Muscle of arm (tissue), 12 donors: Measurements from ENCODE around the gene DOCK8. TPM values are rescaled to one million over a fixed set of nuclear protein-coding genes. Genes with fewer than 3 reads are reported as not detected.
A peak's percentile ranks its signal among the peaks of the same experiment; 100 is the strongest.

ENCODE experiments used
- DNase-seq: peaks from one replicate; pipeline ENCODE4 v3.0.0-alpha.2; 2013
- polyA plus RNA-seq, 12 donors: library from polyadenylated mRNA; unstranded; fragments of 120-200 nt; gene quantifications; one replicate each; pipeline ENCODE4 v1.2.1, GENCODE V29; 2013; ENCODE audit not compliant: insufficient read length in 12 of 12

The DOCK8 gene
- polyA plus RNA-seq, 12 donors = 2.4 to 20.5 (median 5.8) TPM; not detected in 1

DNA sequence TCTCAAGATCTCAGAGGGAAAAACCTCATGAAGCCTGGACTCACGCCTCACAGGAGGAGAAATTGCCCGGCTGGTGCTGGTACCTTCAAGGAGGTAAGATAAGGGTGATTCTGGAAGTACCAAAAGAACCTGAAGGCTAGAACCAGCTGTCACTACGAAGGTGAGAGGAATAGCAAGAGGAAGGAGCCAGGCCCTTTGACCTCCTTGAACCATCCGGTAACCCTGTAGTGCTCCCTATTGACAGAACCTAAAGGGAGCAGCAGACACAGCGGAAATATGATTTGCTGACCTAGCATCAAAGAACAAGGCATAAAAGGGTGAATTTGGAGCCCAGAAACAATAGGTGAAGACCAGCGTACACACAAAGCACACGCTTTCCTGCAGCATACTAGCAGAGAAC lies 92.2 kb downstream of the DOCK8 start:
- DNase-seq = no peak

DNA sequence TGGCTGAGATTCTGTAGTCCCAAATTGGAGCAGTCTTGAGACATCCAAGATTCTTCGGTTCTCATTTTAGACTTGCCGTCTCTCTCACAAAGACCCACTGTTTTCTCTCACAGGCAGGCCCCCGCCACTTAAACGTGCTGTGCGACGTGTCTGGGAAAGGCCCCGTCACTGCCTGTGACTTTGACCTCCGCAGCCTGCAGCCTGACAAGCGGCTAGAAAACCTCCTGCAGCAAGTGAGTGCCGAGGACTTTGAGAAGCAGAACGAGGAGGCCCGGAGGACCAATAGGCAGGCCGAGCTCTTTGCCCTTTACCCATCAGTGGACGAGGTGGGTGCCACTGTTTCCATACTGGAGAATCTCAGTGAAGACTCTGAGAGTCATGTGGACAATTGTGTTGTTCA lies 97.2 kb downstream of the DOCK8 start:
- DNase-seq = no peak

DNA sequence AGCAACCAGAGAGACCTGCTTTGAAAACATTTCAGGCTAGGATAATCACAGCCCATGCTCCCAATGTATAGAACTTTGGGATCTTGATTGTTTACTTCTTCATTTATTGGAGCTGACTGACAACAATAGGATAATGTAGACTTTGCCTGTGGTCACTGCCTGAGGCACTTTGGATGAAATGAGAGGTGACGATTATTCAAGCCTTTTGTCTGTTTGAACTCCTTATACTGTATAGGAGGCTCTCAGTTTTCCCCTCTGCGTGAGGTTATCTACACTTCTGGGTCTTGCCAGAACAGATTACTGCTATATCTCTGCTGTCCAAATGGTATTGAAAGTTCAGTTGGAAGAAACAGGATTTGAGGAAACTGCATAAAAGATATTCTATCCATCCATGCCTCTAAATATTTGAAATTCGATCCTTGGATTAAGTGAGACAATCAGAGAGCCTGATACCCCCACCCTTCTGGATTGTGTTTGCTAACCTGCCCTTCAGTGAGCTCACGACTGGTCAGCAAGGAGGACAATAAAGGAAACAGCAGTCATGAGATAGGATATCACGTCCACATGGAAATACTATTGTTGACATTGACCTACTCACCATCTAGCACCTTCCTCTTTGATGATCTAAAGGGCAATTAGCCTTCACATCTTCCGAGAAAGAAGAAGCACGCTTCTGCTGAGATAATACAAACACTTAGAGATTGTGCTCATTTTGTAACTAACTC lies 98.1 kb downstream of the DOCK8 start:
- no peak for DNase-seq

DNA sequence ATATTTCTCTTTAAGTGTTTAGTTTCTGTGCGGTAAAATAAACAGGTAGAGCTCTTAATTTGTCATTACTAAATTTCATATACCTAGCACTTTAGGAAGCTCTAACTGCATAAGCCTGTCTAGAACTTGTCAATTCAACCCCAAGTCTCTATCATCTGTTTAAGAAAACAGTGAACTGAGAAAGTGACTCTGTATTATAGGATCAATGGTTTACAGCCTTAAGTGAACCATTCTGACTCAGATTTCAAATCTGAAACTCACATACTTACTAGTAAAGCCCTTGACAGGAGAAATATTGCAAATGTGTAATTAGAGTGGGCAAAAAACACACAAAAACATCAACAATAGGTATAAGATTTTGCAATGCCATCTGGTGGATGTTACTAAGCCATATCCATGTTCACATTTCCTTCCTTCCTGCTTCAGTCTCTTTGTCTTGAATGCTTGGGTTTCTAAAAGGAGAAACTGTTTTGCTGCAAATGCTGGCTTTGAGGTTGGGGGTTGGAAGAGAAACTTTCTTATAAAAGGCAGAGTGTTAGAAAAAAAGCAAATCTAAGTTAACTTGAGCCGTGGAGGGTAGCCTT lies 101.8 kb downstream of the DOCK8 start:
- DNase-seq = no peak

DNA sequence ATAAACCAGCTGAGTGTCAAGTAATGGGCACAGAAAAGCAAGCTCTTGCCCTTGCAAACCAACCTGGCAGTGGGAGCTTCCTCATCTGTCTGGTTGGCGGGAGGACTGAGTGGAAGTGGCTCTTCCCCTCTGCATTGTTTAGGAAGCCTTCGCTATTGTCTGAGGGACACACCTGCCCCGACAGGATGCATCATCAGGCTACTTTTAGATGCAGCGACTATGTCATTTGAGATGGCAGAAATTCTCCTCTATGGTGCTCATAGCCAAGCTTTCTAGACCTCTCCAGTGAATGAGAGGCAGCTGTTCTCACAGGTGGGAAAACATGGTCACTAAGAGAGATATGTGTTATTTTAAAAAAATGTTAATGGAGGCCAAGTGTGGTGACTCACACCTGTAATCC lies 104.0 kb downstream of the DOCK8 start:
- no peak for DNase-seq

DNA sequence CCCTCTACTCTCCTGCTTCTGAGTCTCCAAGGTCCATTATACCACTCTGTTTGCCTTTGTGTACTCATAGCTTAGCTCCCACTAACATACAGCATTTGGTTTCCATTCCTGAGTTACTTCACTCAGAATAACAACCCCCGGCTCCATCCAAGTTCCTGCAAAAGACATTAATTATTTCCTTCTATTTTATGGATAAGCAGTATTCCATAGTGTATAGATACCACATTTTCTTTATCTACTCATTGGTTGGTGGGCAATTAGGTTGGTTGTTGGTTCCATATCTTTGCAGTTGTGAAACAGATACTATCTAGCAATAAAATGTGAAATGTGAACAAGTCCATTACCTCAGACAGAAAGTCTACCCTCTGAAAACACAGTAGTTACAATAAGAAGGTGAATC lies 110.3 kb downstream of the DOCK8 start:
- DNase-seq = no peak

DNA sequence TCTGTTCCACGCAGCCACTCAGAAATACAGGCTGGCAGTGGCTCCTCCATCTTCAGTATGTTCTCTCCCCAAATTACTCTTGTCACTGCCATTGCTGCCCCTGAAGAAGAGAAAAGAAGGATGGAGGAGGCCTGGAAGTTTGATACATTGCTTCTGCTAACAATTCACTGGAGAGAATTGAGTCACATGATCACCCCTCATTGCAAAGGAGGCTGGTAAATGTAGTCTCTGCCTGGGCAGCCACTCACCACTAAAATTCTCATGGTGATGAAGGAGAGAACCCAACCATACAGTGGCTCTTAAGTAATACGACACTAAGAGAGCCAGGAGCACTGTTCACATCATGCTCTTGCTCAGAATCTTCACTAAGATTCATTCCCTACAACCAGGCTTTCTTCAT lies 112.0 kb downstream of the DOCK8 start:
- no peak for DNase-seq

DNA sequence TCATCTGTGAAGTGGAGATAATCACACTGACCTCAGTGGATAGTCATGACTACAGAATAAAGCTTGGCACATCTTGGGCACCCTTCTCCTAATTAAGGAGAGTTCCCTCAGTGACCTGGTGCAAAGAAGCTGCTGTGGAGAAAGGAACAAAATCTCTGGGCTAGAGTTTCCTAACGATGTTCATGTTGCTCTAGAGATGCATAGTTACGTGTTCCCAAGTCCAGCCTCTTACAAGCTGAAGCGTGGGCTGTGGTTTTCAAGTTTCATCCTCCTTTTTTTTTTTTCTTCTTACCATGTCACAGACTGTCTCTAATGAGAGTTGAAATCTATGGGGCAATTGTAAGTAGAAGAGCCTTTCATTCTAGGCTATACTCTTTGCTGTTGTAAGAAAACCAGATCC lies 113.8 kb downstream of the DOCK8 start:
- DNase-seq = no peak

DNA sequence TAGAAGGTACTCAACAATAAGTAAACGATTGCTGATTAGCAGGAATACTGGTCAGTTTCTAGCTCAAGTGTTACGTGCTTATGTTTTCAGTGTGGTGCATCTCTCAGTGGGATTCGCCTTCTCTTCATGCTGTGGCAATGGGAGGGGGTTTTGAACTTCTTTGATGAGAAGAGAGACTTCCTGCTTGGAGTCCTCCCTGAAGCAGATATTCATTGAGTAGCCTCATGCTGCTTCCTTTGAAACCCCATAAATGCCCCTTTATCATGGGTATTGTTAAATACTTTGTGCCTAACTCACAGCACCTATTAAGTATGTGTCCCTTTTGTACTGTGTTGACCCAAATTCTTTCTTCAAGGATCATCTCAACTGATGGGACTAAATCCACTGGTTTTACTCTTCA lies 116.5 kb downstream of the DOCK8 start:
- DNase-seq = no peak

DNA sequence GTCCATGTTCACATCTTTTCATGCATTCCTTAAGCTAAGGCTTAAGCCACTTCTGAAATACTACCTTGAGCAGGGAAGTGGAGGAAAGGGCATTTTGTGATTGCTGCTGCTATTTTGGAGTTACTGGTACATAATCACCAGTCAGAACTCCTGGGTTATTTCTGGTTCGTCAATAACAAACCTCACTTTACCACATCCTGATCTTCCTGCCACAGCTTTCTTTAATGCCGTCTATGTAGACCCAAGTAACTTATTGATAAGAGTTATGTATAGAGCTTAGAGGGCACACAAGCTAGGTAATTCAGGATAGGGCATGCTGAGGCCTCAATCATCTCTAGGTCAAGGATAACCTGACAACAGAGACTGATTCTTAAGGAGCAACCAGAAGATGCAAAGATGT lies 120.7 kb downstream of the DOCK8 start:
- no peak for DNase-seq

DNA sequence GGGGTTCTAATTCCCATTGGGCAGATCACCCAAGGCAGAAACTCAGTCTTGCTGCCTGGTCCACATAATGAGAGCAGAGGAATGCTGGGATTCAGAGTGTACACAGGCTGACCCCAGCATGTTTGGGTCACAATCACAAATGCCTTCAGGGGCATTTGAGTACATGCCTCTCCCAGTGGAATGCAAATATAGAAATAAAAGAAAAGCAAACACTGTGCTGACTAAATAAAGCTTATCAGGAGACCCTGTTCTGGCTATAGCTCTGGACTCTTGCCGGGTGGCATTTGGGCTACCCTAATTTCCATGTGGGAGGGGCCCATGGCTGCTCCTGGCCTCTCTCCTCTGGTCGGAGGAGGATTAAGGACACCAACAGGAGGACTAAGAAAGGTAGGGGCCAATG lies 121.4 kb downstream of the DOCK8 start:
- no peak for DNase-seq

DNA sequence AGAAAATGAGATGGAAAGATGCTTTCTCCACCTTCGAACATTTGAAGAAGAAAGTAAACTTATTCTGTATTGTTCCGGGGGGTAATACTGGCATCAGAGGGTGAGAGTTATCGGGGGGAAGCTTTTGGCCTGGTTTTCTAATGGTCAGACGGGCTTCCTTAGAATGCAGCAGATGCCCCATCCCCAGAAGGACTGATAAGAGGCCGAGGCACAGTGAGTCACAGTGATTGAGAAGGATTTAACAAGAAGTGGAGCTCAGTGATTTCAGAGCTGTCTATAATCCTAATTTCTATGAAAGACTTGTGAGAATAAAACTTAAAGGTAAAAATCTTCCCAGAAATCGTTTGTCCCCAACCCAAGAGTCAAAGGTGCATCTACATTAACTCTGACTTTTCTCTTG lies 123.9 kb downstream of the DOCK8 start:
- no peak for DNase-seq

DNA sequence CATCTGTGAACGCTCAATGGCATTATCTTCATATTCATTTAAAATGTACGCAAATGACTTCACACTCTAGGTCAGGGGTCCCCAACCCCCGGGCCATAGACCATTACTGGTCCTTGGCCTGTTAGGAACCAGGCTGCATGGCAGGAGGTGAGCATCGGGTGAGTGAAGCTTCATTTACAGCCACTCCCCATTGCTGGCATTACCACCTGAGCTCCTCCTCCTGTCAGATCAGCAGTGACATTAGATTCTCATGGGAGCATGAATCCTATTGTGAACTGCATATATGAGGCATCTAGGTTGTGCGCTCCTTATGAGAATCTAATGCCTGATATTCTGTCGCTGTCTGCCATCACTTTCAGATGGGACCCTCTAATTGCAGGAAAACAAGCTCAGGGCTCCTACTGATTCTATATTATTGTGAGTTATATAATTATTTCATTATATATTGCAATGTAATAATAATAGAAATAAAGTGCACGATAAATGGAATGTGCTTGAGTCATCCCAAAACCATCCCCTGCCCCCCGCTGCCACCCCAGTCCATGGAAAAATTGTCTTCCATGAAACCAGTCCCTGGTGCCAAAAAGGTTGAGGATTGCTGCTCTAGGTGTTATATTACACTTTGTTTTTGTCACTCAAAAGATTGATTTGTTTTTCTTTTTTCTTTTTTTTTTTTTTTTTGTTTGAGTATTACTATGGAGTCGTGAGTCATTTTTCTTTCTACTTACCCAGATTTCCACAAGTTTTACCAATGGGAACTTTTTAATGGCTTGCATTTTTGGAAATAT lies 127.2 kb downstream of the DOCK8 start:
- no peak for DNase-seq

DNA sequence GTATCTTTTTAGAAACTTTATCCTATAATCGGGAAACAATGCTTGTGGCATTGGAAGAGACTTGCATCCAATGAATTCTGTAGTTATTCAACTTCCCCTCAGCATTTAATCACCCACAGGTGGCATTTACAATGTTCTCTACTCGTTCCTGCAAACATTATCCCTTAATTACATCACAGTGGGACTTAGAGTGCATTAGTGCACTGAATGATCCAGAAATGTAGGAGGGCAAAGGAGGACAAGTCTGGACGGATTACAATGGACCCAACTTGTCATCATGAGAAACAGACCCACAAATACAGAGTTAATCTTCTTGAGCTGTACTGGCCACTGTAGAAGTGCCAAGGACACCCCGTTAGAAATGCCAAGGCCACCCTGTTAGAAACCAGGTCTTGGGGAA lies 129.1 kb downstream of the DOCK8 start:
- no peak for DNase-seq

DNA sequence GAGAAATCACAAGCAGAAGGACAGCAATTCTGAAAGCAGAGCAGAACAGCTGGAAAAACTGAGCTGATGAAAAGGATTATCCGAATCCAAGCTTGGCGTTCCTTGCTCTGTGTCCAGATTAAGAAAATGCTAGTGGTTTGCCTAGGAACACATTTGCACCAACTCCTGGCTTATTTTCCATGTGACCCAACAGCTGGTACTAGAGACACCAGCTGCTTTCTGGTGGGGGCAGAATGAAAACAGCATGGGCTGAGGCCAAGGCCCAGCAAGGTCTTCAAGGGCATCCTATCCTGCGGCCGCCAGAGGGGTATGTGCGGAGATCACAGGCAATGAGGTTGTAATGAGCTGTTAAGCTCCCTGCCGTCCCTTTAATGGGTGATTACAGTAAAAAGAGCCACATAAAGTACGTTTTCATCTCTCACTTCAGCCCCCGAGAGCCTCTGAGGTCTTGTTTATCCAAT lies 131.5 kb downstream of the DOCK8 start:
- peak; percentile 36 for DNase-seq

DNA sequence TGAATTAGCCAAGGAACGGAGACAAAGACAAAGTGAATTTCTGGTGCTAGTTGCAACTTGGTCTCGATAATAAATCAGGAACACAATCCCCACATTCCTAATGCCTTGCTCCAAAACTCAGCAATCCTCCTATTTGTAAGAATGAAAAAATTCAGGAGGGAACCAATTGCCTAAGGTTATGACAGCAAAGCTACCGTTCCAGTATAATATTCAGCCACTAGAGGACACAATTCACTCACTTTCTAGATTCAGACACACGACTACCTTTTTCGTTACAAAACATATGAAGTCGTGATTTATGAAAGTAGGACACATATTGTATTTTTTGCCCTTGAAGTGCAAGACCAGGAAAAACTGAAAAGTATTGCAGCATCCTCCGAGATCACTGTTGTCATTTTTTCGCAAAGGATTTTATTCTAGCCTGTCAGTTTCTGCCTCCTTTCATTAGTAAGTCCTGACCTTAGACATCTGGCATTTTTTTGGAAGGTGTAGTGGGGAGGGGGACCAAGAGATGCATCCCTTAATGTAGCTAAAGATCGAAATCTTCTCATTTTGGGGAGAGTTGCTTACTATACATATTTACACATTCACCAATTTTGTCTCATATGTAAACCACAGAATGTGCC lies 133.1 kb downstream of the DOCK8 start:
- peak; percentile 46 for DNase-seq

DNA sequence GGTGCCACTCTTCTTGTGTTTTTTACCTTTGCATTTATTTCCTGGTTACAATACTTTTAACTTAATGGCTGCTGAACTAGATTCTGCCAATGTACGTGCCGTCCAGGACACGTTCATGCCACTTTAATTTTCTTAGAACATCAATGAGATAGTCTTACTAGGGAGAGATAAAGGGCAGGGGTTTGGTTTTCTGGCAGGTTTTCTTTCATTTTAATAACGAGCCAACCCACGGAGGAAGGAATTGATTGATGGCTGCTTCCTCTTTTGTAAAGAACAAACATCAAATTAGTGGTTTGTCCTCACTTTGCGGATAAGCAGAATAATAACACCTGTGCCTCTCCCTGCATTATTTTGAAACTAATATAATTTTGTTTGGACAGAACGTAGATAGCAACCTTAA lies 135.7 kb downstream of the DOCK8 start:
- no peak for DNase-seq

DNA sequence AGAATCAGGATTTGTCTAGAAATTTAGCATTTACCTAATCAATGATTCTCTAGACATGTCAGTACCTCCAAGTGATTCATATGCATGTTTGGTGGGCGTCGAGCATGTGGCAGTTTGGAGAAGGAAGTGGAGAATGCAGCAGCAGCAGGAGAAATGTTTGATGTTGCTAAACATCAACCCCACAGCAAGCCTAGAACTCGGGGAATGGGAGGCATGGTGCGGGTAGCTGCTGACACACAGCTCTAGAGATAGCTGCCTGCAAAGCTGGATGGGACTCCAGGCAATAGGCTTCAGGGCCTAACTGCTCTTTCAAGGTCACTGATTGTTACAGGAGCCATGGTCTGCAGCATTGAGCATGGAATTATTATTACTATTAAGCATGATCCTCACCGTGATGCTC lies 137.3 kb downstream of the DOCK8 start:
- no peak for DNase-seq

DNA sequence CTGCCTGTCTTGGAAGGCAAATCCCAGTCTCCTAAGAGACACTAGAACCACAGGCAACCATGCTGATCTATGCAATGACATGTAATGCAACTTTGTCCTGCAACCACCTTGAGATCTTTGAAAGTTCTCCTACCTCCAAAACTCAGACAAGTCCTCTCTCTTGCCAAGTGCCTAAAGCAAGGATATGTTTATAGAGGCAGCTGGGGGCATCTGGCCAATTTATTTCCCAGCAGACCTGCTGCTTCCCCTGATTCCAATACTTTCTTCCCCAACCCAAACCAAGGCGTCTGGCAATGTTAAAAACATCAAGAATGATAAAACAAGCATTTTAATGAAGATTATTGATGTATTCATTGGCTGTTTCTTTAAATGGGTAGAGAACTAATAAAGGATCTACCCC lies 138.4 kb downstream of the DOCK8 start:
- no peak for DNase-seq

DNA sequence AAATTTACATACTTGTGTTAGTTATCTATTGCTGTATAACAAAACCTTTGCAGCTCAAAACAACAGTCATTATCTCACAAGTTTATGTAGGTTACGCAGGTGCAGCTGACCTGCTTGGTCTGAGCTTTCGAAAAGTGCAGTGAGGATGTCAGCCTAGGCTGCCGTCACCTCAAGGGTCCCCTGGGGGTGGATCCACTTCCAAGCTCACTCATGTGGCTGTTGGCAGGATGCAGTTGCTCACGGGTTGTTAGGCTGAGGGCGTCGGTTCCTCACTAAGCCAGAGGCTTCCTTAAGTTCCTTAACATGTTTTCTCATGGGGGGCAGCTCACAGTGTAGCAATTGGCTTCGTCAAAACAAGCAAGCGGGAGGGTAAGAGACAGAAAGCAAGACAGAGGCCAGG lies 139.8 kb downstream of the DOCK8 start:
- no peak for DNase-seq

DNA sequence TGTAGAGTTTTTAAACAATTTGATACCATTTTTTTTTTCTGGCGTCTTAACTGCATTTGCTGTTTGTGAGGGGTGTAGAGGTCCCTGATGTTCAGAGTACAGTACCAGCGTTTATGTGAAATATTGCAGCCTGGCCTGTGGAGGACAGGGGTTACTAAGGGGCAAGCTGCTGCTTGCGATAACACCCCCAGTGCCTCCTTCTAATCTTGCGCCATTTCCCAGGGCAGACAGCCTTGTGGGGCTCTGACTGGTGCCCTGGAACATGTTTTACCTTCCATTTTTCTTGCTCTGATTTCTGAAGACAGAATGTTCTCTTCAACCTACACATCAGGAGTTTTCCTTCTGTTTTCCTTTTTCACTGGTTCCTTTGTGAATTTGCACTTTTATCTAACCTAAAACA lies 142.9 kb downstream of the DOCK8 start:
- DNase-seq = no peak

DNA sequence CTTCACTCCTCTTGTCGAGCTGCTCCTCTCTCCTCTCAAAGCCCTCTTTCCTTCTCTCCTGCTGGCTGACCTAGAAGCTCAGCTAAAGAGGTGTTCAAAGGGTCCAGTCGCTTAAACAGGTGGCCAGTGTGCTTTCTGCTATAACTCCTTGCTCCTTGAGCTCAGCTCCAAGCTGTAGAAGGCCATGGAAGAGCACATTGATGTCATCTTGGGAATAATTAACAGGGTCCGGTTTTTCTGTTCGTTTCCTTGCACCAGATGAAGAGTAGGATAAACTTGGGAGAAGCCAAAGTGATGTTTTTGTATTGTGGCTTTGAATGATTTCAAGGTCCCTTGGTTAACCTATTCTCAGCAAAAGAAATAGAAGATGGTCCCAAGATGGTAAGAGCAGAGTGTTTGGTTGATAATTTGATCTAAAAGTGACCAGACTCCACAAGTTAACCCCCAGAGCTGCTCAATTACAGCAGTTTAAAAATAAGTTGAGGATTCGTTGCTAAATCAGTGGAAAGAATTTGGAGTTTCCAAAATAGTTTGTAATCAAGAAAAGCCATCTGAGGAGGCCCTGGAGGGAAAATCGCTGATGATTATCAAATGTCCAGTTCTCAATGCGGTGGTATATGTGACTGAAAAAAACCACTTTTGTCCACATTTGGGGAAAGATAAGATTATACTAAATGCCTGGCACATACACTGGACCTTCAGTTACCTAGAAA lies 148.1 kb downstream of the DOCK8 start:
- DNase-seq = no peak
